Neural crest cell (in vitro differentiated cells): ENCODE data around the gene DEDD2. TPM values are rescaled to one million over a fixed set of nuclear protein-coding genes. Genes with fewer than 3 reads are reported as not detected.

ENCODE experiments used
- DNase-seq: peaks from one replicate; pipeline ENCODE4 v3.0.0; 2021; ENCODE audit warnings: low read depth, mixed read lengths, low spot score
- H3K27ac Mint-ChIP-seq: one replicate; pipeline ENCODE4 v1.8.0; 2021; ENCODE audit warnings: mild to moderate bottlenecking, mixed read lengths; ENCODE audit not compliant: unreplicated experiment
- H3K27me3 Mint-ChIP-seq: 2 replicates; pipeline ENCODE4 v1.8.0; 2021; ENCODE audit warnings: low read depth, mild to moderate bottlenecking, mixed read lengths
- H3K36me3 Mint-ChIP-seq: 2 replicates; pipeline ENCODE4 v1.8.0; 2021; ENCODE audit warnings: low read depth, mild to moderate bottlenecking, mixed read lengths
- H3K4me1 Mint-ChIP-seq: 2 replicates; pipeline ENCODE4 v1.8.0; 2021; ENCODE audit warnings: mixed read lengths
- H3K4me3 Mint-ChIP-seq: one replicate; pipeline ENCODE4 v1.8.0; 2021; ENCODE audit warnings: mild to moderate bottlenecking, mixed read lengths
- H3K9me3 Mint-ChIP-seq: 2 replicates; pipeline ENCODE4 v1.8.0; 2021; ENCODE audit warnings: mixed read lengths
- total RNA-seq: library from RNA; stranded (reverse); gene quantifications from 2 replicates; pipeline ENCODE4 v1.2.1, GENCODE V29; 2021
- TF ChIP-seq, protein P1 (sequence below): fragments of 200-600 bp; sonication (generic); conservative IDR thresholded peaks from 2 replicates; pipeline ENCODE4 v1.5.0; 2021; ENCODE audit warnings: antibody characterized with exemption, mild to moderate bottlenecking

The DEDD2 gene
- total RNA-seq, 1 donor from 2014 or later: 21.5 TPM

DNA sequence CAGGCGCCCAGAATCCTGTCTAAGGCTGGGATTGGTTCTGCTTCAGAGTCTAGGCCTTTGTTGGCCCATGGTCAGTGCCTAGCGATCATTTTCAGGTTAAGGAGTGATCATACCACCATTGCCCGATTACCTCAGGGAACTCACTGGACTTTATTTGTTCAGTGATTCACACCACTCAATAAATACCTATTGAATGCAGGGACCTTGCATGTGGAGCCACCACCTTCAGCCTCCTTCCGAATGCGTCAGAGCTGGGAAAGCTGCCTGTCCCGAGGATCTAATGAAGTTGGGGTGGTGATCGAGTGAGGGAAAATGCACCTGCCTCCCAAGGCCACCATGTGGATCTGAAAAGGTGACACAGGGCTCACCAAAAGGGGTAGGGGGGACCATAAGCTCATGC, 45.2 kb downstream of the DEDD2 start:
- TF ChIP-seq, protein P1, sequence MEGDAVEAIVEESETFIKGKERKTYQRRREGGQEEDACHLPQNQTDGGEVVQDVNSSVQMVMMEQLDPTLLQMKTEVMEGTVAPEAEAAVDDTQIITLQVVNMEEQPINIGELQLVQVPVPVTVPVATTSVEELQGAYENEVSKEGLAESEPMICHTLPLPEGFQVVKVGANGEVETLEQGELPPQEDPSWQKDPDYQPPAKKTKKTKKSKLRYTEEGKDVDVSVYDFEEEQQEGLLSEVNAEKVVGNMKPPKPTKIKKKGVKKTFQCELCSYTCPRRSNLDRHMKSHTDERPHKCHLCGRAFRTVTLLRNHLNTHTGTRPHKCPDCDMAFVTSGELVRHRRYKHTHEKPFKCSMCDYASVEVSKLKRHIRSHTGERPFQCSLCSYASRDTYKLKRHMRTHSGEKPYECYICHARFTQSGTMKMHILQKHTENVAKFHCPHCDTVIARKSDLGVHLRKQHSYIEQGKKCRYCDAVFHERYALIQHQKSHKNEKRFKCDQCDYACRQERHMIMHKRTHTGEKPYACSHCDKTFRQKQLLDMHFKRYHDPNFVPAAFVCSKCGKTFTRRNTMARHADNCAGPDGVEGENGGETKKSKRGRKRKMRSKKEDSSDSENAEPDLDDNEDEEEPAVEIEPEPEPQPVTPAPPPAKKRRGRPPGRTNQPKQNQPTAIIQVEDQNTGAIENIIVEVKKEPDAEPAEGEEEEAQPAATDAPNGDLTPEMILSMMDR: no peak
- no peaks in the 10 kb centered on the region for H3K9me3 Mint-ChIP-seq
- peaks cover 34% of the 10 kb centered on the region for H3K4me1 Mint-ChIP-seq
- no peak overlapping the region for H3K27ac Mint-ChIP-seq
- no peak for DNase-seq
- H3K36me3 Mint-ChIP-seq: no peaks in the 10 kb centered on the region
- H3K4me3 Mint-ChIP-seq: no peak overlapping the region
- H3K27me3 Mint-ChIP-seq: peaks cover 49% of the 10 kb centered on the region

DNA sequence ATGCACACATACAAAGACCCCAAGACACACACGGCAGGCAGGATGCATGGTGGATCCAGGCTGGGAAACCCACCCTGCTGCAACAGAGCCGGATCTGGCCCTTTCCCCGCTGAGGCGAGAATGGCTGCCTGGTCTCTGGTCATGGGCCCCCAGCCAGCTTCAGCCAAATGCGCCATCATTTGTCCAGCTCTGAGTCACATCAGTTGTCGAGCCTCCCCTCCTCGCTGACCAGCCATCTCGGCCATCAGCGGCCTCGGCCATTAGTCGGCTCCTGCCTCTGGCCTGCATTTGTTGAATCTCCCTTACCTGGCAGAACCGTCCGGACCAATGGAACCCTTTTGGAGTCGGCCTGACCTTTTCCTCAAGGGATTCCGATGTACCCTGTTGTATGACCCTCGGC, 46.8 kb downstream of the DEDD2 start:
- H3K4me3 Mint-ChIP-seq: no peak overlapping the region
- H3K27ac Mint-ChIP-seq: no peak overlapping the region
- H3K9me3 Mint-ChIP-seq: no peaks in the 10 kb centered on the region
- no peak for DNase-seq
- H3K36me3 Mint-ChIP-seq: no peaks in the 10 kb centered on the region
- H3K4me1 Mint-ChIP-seq: peaks cover 27% of the 10 kb centered on the region
- peaks cover 46% of the 10 kb centered on the region for H3K27me3 Mint-ChIP-seq
- TF ChIP-seq, protein P1: no peak

DNA sequence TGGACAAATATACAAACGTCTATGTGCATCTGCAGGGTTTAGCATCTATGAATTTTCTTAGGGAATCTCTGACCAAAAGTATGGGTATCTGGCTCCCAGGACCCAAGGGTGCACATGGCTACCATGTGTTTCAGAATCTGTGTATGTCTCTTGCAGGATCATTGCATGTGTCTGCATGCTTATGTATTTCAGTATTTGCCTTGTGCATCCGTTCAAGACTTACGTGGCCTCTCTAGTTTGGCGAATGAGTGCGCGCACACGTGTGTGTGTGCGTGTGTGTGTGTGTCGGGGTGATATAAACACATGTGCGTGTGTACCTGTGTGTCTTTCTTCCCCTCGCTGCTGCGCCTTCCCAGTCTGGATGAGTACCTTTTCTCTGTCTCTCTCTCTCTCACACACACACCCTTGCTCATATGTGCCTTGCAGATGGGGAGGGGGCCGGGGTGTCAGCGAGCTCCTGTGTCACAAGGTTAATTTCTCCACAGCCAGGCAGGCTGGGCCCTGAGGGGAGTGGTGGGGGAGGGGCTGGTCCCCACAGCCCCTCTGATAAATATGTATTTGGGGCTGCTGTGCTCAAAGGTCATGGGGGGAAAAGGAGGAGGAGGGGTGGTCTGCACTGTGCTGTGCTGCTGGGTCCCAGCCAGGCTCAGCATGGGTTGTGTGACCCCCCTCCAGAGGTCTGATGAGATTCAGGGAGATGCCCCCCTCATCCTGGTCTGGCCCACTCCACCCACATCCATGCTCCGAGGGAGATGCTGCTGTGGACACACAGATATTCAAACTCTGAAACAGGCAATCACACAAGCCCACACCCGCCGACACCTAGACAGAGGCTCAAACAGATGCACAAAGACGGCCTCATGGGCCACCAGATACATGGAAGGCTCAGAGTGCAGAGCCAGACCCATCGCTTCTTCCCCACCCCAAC, 47.7 kb downstream of the DEDD2 start:
- no peak for DNase-seq
- no peaks in the 10 kb centered on the region for H3K36me3 Mint-ChIP-seq
- H3K27ac Mint-ChIP-seq: peak overlapping the region; percentile 53
- H3K4me1 Mint-ChIP-seq: peaks cover 36% of the 10 kb centered on the region
- TF ChIP-seq, protein P1: no peak
- peak overlapping the region; percentile 10 for H3K4me3 Mint-ChIP-seq
- peaks cover 44% of the 10 kb centered on the region for H3K27me3 Mint-ChIP-seq
- H3K9me3 Mint-ChIP-seq: no peaks in the 10 kb centered on the region

DNA sequence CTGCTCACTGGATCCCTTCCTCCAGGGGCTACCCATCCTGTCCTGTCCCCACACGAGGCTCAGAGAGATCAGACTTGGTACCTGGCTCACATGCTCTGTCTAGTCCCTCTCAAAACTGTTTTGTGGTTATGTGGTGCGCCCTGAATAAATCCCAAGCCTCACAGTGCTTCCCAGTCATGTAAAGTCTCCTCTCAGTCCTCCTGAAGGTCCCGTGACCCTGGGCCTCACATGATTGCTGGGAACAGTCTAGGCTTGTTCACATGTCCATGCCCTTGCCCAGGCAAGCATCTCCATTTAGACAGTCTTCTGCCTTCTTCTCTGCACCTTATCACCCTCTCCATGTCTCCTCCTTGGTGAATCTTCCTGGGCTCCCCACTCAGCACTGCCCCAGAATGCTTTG, 49.3 kb downstream of the DEDD2 start:
- no peak overlapping the region for H3K4me3 Mint-ChIP-seq
- peaks cover 34% of the 10 kb centered on the region for H3K27me3 Mint-ChIP-seq
- no peaks in the 10 kb centered on the region for H3K9me3 Mint-ChIP-seq

DNA sequence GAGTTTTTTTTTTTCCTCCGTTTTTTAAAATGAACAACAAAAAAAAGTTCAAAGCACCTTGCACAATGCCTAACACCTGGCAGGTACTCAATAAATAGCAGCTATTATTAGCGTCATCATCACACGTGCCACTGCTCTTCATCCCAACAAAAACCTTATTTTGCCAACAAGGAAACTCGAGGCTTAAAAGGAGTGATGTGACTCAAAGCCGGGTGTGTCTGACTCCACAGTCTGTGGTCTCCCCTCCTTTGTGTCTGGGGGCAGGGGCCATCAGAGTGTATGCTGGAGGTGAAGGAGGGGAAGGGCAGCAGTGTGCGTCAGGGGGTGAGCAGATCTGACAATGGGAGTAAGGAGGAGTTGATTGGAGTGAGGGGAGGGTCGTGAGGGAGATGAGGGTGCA, 51.2 kb downstream of the DEDD2 start:
- H3K4me1 Mint-ChIP-seq: peaks cover 26% of the 10 kb centered on the region
- no peaks in the 10 kb centered on the region for H3K36me3 Mint-ChIP-seq
- TF ChIP-seq, protein P1: no peak
- H3K4me3 Mint-ChIP-seq: no peak overlapping the region
- peaks cover 28% of the 10 kb centered on the region for H3K27me3 Mint-ChIP-seq
- no peak overlapping the region for H3K27ac Mint-ChIP-seq
- H3K9me3 Mint-ChIP-seq: no peaks in the 10 kb centered on the region
- DNase-seq: no peak

More for the DNA sequence above, 49.3 kb downstream of the DEDD2 start:
- TF ChIP-seq, protein P1: no peak
- H3K27ac Mint-ChIP-seq: no peak overlapping the region
- H3K36me3 Mint-ChIP-seq: no peaks in the 10 kb centered on the region
- DNase-seq: no peak
- H3K4me1 Mint-ChIP-seq: peaks cover 26% of the 10 kb centered on the region
